Sigmoid colon (tissue), 4 donors: ENCODE data around the gene MTF2.

Experiments
- CTCF ChIP-seq, 4 experiments: fragments of 450-650 bp in 3 of 4; fragments of 200-600 bp in 1 of 4; IDR thresholded peaks; one replicate each; pipeline ENCODE4 v1.5.1; 2016 to 2019; ENCODE audit warnings: antibody characterized with exemption in 4 of 4, mild to moderate bottlenecking in 3 of 4, moderate library complexity in 2 of 4
- EP300 ChIP-seq, 4 donors: sonication (generic); formaldehyde crosslinking; IDR thresholded peaks; one replicate each; pipeline ENCODE4 v1.6.1; 2017; ENCODE audit warnings: antibody characterized with exemption in 4 of 4

GRCh38 chr1:93102142-93102541 lies 23.1 kb downstream of the MTF2 start:
- TF ChIP-seq CTCF (IDR thresholded peaks at IDR 0.05) (no peak), EP300 (IDR thresholded peaks at IDR 0.05) (no peak)
